Retinal pigment epithelial cell (primary cell): ENCODE results near the gene CACNA1B.

Source experiments
- DNase-seq: peaks from one replicate; pipeline ENCODE4 v3.0.0-alpha.2; 2010; ENCODE audit warnings: low read depth
- H3K4me3 ChIP-seq: 2 replicates; pipeline ENCODE4 v1.5.1; 2011; ENCODE audit warnings: mild to moderate bottlenecking, low read length, control low read depth, moderate library complexity
- TF ChIP-seq, protein P1 (sequence below): conservative IDR thresholded peaks from 2 replicates; pipeline ENCODE4 v1.5.1; 2011; ENCODE audit warnings: low read depth, low read length, control low read depth, inconsistent platforms

CACNA1B gene

DNA sequence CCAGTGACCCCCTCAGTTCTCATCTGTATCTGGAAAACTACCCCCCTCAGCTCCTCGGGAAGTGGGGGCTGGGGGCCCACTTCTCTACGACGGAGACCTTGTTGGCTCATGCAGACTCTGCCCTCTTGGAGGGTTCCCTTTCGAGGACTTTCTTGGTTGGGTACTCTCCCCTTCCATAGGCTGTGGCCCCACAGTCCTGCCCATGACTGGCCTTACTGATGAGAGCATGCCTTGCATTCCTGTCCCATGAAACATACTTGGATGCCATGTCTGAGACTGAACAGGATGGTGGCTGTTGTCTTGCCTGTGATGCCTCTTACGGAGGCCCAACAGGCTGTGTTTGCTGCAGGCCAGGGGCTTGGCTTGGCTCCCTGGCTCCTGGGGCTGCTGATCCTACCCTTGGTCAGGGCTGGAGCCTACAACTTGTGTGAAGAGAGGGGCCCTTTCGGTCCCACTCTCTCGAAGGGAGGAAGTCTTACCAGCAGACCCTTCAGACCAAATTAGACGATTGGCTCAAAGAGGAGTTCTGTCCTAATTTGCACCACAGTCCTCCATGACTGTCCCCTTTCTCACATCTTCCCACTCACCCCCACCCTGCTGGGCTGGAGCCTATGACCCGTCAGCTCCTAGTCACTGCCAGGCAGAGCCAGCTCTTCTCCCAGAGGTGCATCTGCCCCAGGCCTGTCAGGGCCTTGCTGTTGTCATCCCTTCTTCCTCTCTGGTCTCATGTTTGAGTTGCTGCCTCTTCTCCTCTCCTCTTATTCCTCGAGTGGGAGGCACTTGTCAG lies 109.9 kb downstream of the CACNA1B start:
- DNase-seq: no peak
- no peak overlapping the region for H3K4me3 ChIP-seq
- TF ChIP-seq, protein P1, sequence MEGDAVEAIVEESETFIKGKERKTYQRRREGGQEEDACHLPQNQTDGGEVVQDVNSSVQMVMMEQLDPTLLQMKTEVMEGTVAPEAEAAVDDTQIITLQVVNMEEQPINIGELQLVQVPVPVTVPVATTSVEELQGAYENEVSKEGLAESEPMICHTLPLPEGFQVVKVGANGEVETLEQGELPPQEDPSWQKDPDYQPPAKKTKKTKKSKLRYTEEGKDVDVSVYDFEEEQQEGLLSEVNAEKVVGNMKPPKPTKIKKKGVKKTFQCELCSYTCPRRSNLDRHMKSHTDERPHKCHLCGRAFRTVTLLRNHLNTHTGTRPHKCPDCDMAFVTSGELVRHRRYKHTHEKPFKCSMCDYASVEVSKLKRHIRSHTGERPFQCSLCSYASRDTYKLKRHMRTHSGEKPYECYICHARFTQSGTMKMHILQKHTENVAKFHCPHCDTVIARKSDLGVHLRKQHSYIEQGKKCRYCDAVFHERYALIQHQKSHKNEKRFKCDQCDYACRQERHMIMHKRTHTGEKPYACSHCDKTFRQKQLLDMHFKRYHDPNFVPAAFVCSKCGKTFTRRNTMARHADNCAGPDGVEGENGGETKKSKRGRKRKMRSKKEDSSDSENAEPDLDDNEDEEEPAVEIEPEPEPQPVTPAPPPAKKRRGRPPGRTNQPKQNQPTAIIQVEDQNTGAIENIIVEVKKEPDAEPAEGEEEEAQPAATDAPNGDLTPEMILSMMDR: no peak

DNA sequence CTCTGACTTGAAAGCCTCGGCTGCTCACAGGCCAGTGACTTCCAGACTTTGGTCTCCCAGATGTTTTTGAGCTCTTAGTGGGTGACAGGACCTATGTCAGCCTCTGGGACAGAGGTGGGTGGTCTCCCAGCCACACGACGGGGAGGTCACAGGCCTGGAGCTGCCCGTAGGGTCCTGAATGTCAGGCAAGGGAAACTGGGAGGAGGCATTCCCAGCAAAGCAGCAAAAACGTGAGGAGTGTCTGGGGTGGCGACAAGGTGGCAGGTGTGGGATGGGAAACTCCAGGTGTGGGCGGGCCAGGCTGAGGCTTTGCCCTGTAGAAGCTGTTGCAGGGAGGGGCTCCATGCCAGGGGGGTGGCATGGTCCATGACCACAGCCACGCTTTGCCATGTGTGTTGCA lies 110.5 kb downstream of the CACNA1B start:
- TF ChIP-seq, protein P1: no peak
- no peak for DNase-seq
- no peak overlapping the region for H3K4me3 ChIP-seq

DNA sequence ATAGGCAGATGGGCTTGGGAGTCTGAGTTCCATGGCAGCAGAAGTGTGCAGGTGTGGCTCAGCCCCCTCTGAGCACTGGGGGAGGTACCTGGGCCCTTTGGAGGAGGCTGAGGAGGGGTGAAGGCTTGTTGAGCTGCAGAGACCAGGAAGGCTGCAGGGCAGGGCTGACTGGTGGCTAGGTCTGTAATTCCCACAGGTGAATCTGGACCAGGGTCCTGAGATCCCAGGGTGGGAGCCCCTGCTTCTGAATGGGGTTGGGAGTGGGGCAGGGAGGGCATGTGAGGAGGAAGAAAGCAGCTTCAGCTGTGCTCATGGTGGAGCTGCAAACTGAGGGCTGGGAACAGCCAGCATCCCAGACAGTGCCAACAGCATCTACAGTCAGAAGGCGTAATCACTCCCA lies 111.1 kb downstream of the CACNA1B start:
- TF ChIP-seq, protein P1: no peak
- DNase-seq: no peak
- no peak overlapping the region for H3K4me3 ChIP-seq

DNA sequence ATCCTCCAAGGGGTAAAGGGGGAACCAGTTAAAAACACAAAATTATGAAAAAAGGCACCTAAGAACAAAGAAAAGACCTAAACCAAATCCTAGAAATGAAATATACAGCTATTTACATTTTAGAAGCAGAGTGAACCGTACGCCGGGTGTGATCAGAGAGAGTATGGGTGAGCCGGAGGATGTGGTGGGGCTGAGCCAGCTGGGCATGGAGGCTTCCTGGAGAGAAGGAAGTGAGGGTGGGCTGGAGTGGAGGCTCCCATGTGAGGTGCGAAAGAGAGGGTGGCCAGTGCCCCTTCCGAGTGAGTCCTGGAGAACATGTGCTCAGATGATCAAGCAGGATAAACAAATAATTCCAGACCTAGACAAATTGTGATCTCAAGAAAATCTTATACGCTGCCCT lies 111.6 kb downstream of the CACNA1B start:
- TF ChIP-seq, protein P1: no peak
- no peak overlapping the region for H3K4me3 ChIP-seq

DNA sequence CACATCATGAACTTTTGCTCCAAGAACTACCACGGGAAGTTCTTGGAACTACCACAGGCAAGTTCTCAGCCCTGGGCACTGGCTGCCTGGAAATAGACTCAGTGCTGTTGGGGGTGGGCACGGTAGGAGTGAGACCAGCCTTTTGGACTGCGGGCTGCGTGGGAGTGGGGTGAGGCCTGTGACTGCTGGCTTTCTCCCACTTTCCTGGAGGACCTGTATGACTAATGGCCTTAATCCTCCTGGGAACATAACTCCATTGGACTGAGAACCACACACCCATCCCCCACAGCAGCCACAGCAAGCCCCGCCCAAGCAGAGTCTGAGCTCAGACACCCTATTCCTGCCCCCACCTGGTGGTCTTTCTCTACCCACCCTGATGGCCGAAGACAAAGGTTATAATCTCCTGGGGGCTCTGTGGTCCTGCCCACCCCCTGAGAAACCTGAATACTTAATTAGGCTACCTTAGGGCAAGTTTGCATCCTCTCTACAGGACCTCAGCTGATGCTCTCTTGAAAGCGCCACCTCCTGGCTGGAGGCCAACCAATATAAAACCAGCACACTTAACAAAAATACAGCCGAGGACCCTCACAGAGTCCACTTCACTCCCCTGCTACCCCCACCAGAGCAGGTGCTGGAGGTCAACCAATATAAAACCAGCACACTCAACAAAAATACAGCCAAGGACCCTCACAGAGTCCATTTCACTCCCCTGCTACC lies 112.6 kb downstream of the CACNA1B start:
- H3K4me3 ChIP-seq: no peak overlapping the region
- TF ChIP-seq, protein P1: no peak
- DNase-seq: peak; percentile 17

More for the DNA sequence above, 111.6 kb downstream of the CACNA1B start:
- DNase-seq: no peak

DNA sequence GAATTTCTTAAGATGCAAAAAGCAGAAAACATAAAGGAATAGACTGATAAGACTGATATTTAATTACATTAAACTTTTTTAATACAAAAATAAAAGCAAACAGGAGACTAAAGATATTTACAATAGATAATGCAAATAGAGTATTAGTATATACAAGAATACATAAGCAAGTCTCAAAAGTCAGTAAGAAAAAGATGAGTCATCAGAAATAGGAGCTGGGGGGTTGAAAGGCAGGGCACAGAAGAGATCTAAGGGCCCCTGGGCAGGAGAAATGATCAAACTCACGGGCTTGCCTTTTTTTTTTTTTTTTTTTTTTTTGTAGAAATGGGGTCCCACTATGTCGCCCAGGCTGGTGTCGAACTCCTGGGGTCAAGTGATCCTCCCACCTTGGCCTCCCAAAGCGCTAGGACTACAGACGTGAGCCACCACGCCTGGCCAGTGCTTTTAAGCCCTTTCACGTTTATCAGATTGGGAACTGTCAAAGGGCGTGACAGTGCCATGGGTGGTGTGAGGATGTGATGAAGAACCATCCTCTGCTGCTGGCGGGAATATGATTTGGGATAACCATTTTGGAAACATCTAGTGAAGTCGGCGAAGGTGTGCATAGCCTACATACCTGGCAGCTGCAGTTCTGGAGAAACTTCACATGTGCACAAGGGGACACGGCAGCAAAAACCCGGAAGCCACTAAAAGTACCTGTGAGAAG lies 126.1 kb downstream of the CACNA1B start:
- no peak overlapping the region for H3K4me3 ChIP-seq
- TF ChIP-seq, protein P1: no peak
- DNase-seq: no peak
